GM12878 (cell line): ENCODE data around the gene TSPAN15.

ENCODE experiments used
- CEBPB ChIP-seq, 2 experiments: fragments of 150-350 bp in 1 of 2; IDR thresholded peaks; 2 replicates each; pipeline ENCODE4 v1.6.1; 2012 to 2014; ENCODE audit warnings: low read depth in 2 of 2, low read length in 2 of 2, borderline replicate concordance in 1 of 2, inconsistent platforms in 1 of 2
- CTCF ChIP-seq, 3 experiments: IDR thresholded peaks in 2 of 3; conservative IDR thresholded peaks in 1 of 3; 2 replicates each; pipeline ENCODE4 v1.5.1; 2011; ENCODE audit warnings: low read depth in 3 of 3, low read length in 3 of 3, mild to moderate bottlenecking in 3 of 3, control low read depth in 2 of 3, moderate library complexity in 2 of 3, inconsistent platforms in 1 of 3, mixed read lengths in 1 of 3; ENCODE audit not compliant: control insufficient read depth in 2 of 3, insufficient read depth in 1 of 3; ENCODE audit errors: extremely low read depth in 1 of 3
- FOXM1 ChIP-seq: IDR thresholded peaks from 2 replicates; pipeline ENCODE4 v1.6.1; 2012; ENCODE audit warnings: low read depth, mild to moderate bottlenecking, inconsistent platforms, low read length, moderate library complexity
- IKZF1 ChIP-seq: fragments of 450-650 bp; conservative IDR thresholded peaks from 2 replicates; pipeline ENCODE4 v1.6.1; 2017; ENCODE audit warnings: antibody characterized with exemption, mild to moderate bottlenecking
- TARDBP ChIP-seq: IDR thresholded peaks from 2 replicates; pipeline ENCODE4 v1.6.1; 2016; ENCODE audit warnings: borderline replicate concordance

GRCh38 chr10:69466689-69467088, 15.4 kb downstream of the TSPAN15 start:
- TF ChIP-seq CTCF (IDR thresholded peaks at IDR 0.05 in 2 of 3, conservative IDR thresholded peaks at IDR 0.05 in 1 of 3; ENCODE audit: control insufficient read depth in 2 of 3, extremely low read depth in 1 of 3, insufficient read depth in 1 of 3, low read depth in 3 of 3, low read length in 3 of 3) (no peak), TARDBP (no peak), IKZF1 (no peak), FOXM1 (no peak), CEBPB (IDR thresholded peaks at IDR 0.05; ENCODE audit: borderline replicate concordance in 1 of 2, low read depth in 2 of 2, low read length in 2 of 2) (no peak)
